ENCODE results near the gene NR1H2. TPM values are rescaled to one million over a fixed set of nuclear protein-coding genes. Genes with fewer than 3 reads are reported as not detected.
A peak's percentile ranks its signal among the peaks of the same experiment; 100 is the strongest.

The NR1H2 gene
- polyA plus RNA-seq, 4 donors, result 28.9 to 45.4 (median 40.2) TPM

GRCh38 chr19:50399368-50399745 is 23.1 kb downstream of the NR1H2 start:
- DNase-seq (ENCODE audit: low read depth in 4 of 4, low spot score in 2 of 4), result no peak

GRCh38 chr19:50401605-50402450 is 25.6 kb downstream of the NR1H2 start:
- no peak for DNase-seq (ENCODE audit: low read depth in 4 of 4, low spot score in 2 of 4)

GRCh38 chr19:50402544-50403301 is 26.5 kb downstream of the NR1H2 start:
- DNase-seq (ENCODE audit: low read depth in 4 of 4, low spot score in 2 of 4), result no peak

- no peak for DNase-seq (ENCODE audit: low read depth in 4 of 4, low spot score in 2 of 4)
These were observed 30.0 kb downstream of the NR1H2 start for GRCh38 chr19:50406156-50406820.

- DNase-seq (ENCODE audit: low read depth in 4 of 4, low spot score in 2 of 4), result no peak
These were observed 30.6 kb downstream of the NR1H2 start for GRCh38 chr19:50406829-50407228.

- no peak for DNase-seq (ENCODE audit: low read depth in 4 of 4, low spot score in 2 of 4)
These were observed 33.1 kb downstream of the NR1H2 start for GRCh38 chr19:50409347-50409746.

GRCh38 chr19:50410109-50410508 is 33.9 kb downstream of the NR1H2 start:
- DNase-seq (ENCODE audit: low read depth in 4 of 4, low spot score in 2 of 4), result no peak

- no peak for DNase-seq (ENCODE audit: low read depth in 4 of 4, low spot score in 2 of 4)
These were observed 36.2 kb downstream of the NR1H2 start for GRCh38 chr19:50412419-50412818.

GRCh38 chr19:50413096-50413495 is 36.8 kb downstream of the NR1H2 start:
- no peak for DNase-seq (ENCODE audit: low read depth in 4 of 4, low spot score in 2 of 4)

- DNase-seq (ENCODE audit: low read depth in 4 of 4, low spot score in 2 of 4), result no peak
These were observed 37.3 kb downstream of the NR1H2 start for GRCh38 chr19:50413531-50413930.

GRCh38 chr19:50414864-50415660 is 38.8 kb downstream of the NR1H2 start:
- peak in 2 of 4 donors; percentile 13 to 50 for DNase-seq (ENCODE audit: low read depth in 4 of 4, low spot score in 2 of 4)

GRCh38 chr19:50415661-50416033 is 39.4 kb downstream of the NR1H2 start:
- DNase-seq (ENCODE audit: low read depth in 4 of 4, low spot score in 2 of 4), result no peak

GRCh38 chr19:50416034-50416977 is 40.0 kb downstream of the NR1H2 start:
- DNase-seq (ENCODE audit: low read depth in 4 of 4, low spot score in 2 of 4), result no peak

- DNase-seq (ENCODE audit: low read depth in 4 of 4, low spot score in 2 of 4), result no peak
These were observed 41.1 kb downstream of the NR1H2 start for GRCh38 chr19:50417111-50418081.

GRCh38 chr19:50418176-50419021 is 42.1 kb downstream of the NR1H2 start, which contains the start of gene SPIB:
Gene SPIB, plus strand, starts transcription at chr19:50418938. Its CDS starts 25 bp downstream, at chr19:50418963.
- DNase-seq (ENCODE audit: low read depth in 4 of 4, low spot score in 2 of 4), result no peak

- no peak for DNase-seq (ENCODE audit: low read depth in 4 of 4, low spot score in 2 of 4)
These were observed 42.8 kb downstream of the NR1H2 start for GRCh38 chr19:50419022-50419579.

- no peak for DNase-seq (ENCODE audit: low read depth in 4 of 4, low spot score in 2 of 4)
These were observed 43.4 kb downstream of the NR1H2 start for GRCh38 chr19:50419580-50420035.
